Neural cell (in vitro differentiated cells): ENCODE measurements around the gene MAT2A.

ENCODE experiments used
- CTCF ChIP-seq: fragments of 450-650 bp; IDR thresholded peaks from 2 replicates; pipeline ENCODE4 v1.5.1; 2014; ENCODE audit warnings: antibody characterized with exemption, mild to moderate bottlenecking, moderate library complexity; ENCODE audit not compliant: poor library complexity, severe bottlenecking
- EP300 ChIP-seq: fragments of 450-650 bp; conservative IDR thresholded peaks from 2 replicates; pipeline ENCODE4 v1.6.1; 2014; ENCODE audit warnings: antibody characterized with exemption, mild to moderate bottlenecking, moderate library complexity; ENCODE audit not compliant: poor library complexity, severe bottlenecking
- EZH2 ChIP-seq: fragments of 200-600, 300-800 bp; shearing (Covaris generic), sonication (generic); IDR thresholded peaks from 2 replicates; pipeline ENCODE4 v1.6.1; 2014; ENCODE audit warnings: antibody characterized with exemption, low read length, borderline replicate concordance, mild to moderate bottlenecking; ENCODE audit not compliant: insufficient read depth, poor library complexity, severe bottlenecking
- RAD21 ChIP-seq: fragments of 450-650 bp; conservative IDR thresholded peaks from 2 replicates; pipeline ENCODE4 v1.6.1; 2014; ENCODE audit warnings: antibody characterized with exemption, mild to moderate bottlenecking, moderate library complexity
- REST ChIP-seq: IDR thresholded peaks from 2 replicates; pipeline ENCODE4 v1.6.1; 2012; ENCODE audit warnings: borderline replicate concordance
- SMC3 ChIP-seq: fragments of 450-650 bp; conservative IDR thresholded peaks from 2 replicates; pipeline ENCODE4 v1.6.1; 2014; ENCODE audit warnings: antibody characterized with exemption, mild to moderate bottlenecking, moderate library complexity; ENCODE audit not compliant: poor library complexity
- TAF1 ChIP-seq: IDR thresholded peaks from 2 replicates; pipeline ENCODE4 v1.6.1; 2012; ENCODE audit warnings: low read depth

GRCh38 chr2:85547859-85548607 is 9.1 kb downstream of the MAT2A start:
- TF ChIP-seq CTCF: no peak
- no peak for TF ChIP-seq EZH2
- no peak for TF ChIP-seq REST
- TF ChIP-seq SMC3: no peak
- no peak for TF ChIP-seq TAF1
- TF ChIP-seq EP300: no peak
- no peak for TF ChIP-seq RAD21
